ENCODE measurements around the gene MGRN1.

MGRN1 gene

GRCh38 chr16:4675864-4676786 lies 51.5 kb downstream of the MGRN1 start:
- H3K4me1 ChIP-seq (ENCODE audit: insufficient read depth, low read length), result no peaks in the 10 kb centered on the region
- H3K9ac ChIP-seq (ENCODE audit: low read depth, low read length), result no peak overlapping the region; the same call in 1 of the 2 replicates
- H3K4me3 ChIP-seq (ENCODE audit: low read length), result no peak overlapping the region
- H3K9me3 ChIP-seq (ENCODE audit: insufficient read depth, low read depth, low read length), result no peaks in the 10 kb centered on the region
- no peak overlapping the region for H3K27ac ChIP-seq (ENCODE audit: low read length)
- H3K27me3 ChIP-seq (ENCODE audit: insufficient read depth, low read length), result no peaks in the 10 kb centered on the region
- H3K36me3 ChIP-seq (ENCODE audit: insufficient read depth, low read depth, low read length), result peaks cover 30% of the 10 kb centered on the region

GRCh38 chr16:4676831-4677230 lies 52.2 kb downstream of the MGRN1 start:
- H3K27me3 ChIP-seq (ENCODE audit: insufficient read depth, low read length), result no peaks in the 10 kb centered on the region
- no peaks in the 10 kb centered on the region for H3K4me1 ChIP-seq (ENCODE audit: insufficient read depth, low read length)
- no peak overlapping the region for H3K27ac ChIP-seq (ENCODE audit: low read length)
- no peaks in the 10 kb centered on the region for H3K9me3 ChIP-seq (ENCODE audit: insufficient read depth, low read depth, low read length)
- no peak overlapping the region for H3K4me3 ChIP-seq (ENCODE audit: low read length)
- no peak overlapping the region for H3K9ac ChIP-seq (ENCODE audit: low read depth, low read length)
- H3K36me3 ChIP-seq (ENCODE audit: insufficient read depth, low read depth, low read length), result peaks cover 25% of the 10 kb centered on the region

DNA sequence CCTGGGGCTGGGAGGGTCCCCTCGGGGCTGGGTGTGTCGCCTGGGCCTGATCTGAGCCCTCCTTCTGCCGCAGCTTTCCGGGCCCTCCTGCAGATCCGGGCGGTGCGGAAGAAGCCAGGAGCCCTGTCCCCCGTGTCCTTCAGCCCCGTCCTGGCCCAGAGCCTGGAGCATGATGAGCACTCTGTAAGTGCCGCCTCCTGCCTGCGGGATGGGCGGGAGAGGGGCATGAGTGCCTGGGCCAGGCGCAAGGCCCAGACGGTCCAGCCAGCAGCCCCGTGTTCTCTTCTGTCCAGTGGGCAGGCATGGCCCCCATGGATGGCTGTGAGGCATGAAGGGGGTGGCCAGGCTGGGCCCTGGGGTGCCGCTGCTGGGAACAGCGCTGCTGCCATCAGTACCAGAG lies 52.8 kb downstream of the MGRN1 start:
- Histone ChIP-seq H3K36me3 (ENCODE audit: insufficient read depth, low read depth, low read length) (peaks cover 22% of the 10 kb centered on the region), H3K9ac (ENCODE audit: low read depth, low read length) (no peak overlapping the region), H3K4me3 (ENCODE audit: low read length) (no peak overlapping the region), H3K27me3 (ENCODE audit: insufficient read depth, low read length) (no peaks in the 10 kb centered on the region), H3K9me3 (ENCODE audit: insufficient read depth, low read depth, low read length) (no peaks in the 10 kb centered on the region), H3K4me1 (ENCODE audit: insufficient read depth, low read length) (no peaks in the 10 kb centered on the region), H3K27ac (ENCODE audit: low read length) (no peak overlapping the region)

GRCh38 chr16:4677994-4678393 lies 53.4 kb downstream of the MGRN1 start:
- peaks cover 18% of the 10 kb centered on the region; the same call in 1 of the 2 replicates for H3K36me3 ChIP-seq (ENCODE audit: insufficient read depth, low read depth, low read length)
- no peak overlapping the region for H3K4me3 ChIP-seq (ENCODE audit: low read length)
- H3K27ac ChIP-seq (ENCODE audit: low read length), result no peak overlapping the region
- H3K4me1 ChIP-seq (ENCODE audit: insufficient read depth, low read length), result no peaks in the 10 kb centered on the region
- no peak overlapping the region for H3K9ac ChIP-seq (ENCODE audit: low read depth, low read length)
- no peaks in the 10 kb centered on the region for H3K27me3 ChIP-seq (ENCODE audit: insufficient read depth, low read length)
- H3K9me3 ChIP-seq (ENCODE audit: insufficient read depth, low read depth, low read length), result no peaks in the 10 kb centered on the region

GRCh38 chr16:4678596-4678995 lies 54.0 kb downstream of the MGRN1 start:
- no peaks in the 10 kb centered on the region for H3K9me3 ChIP-seq (ENCODE audit: insufficient read depth, low read depth, low read length)
- no peak overlapping the region for H3K9ac ChIP-seq (ENCODE audit: low read depth, low read length)
- no peaks in the 10 kb centered on the region for H3K27me3 ChIP-seq (ENCODE audit: insufficient read depth, low read length)
- H3K4me1 ChIP-seq (ENCODE audit: insufficient read depth, low read length), result no peaks in the 10 kb centered on the region
- H3K4me3 ChIP-seq (ENCODE audit: low read length), result no peak overlapping the region
- H3K36me3 ChIP-seq (ENCODE audit: insufficient read depth, low read depth, low read length), result peaks cover 19% of the 10 kb centered on the region; the same call in 1 of the 2 replicates
- no peak overlapping the region for H3K27ac ChIP-seq (ENCODE audit: low read length)

GRCh38 chr16:4679156-4679849 lies 54.7 kb downstream of the MGRN1 start:
- no peaks in the 10 kb centered on the region for H3K9me3 ChIP-seq (ENCODE audit: insufficient read depth, low read depth, low read length)
- H3K9ac ChIP-seq (ENCODE audit: low read depth, low read length), result no peak overlapping the region
- H3K4me1 ChIP-seq (ENCODE audit: insufficient read depth, low read length), result no peaks in the 10 kb centered on the region
- no peak overlapping the region for H3K27ac ChIP-seq (ENCODE audit: low read length)
- H3K4me3 ChIP-seq (ENCODE audit: low read length), result no peak overlapping the region
- H3K27me3 ChIP-seq (ENCODE audit: insufficient read depth, low read length), result no peaks in the 10 kb centered on the region
- peaks cover 25% of the 10 kb centered on the region; the same call in 1 of the 2 replicates for H3K36me3 ChIP-seq (ENCODE audit: insufficient read depth, low read depth, low read length)

- H3K4me3 ChIP-seq (ENCODE audit: low read length), result no peak overlapping the region
- no peak overlapping the region for H3K27ac ChIP-seq (ENCODE audit: low read length)
- peaks cover 32% of the 10 kb centered on the region; the same call in 1 of the 2 replicates for H3K36me3 ChIP-seq (ENCODE audit: insufficient read depth, low read depth, low read length)
- no peaks in the 10 kb centered on the region for H3K27me3 ChIP-seq (ENCODE audit: insufficient read depth, low read length)
- H3K9ac ChIP-seq (ENCODE audit: low read depth, low read length), result no peak overlapping the region
- no peaks in the 10 kb centered on the region for H3K9me3 ChIP-seq (ENCODE audit: insufficient read depth, low read depth, low read length)
- H3K4me1 ChIP-seq (ENCODE audit: insufficient read depth, low read length), result no peaks in the 10 kb centered on the region
Observed at GRCh38 chr16:4679850-4680636, 55.4 kb downstream of the MGRN1 start.

DNA sequence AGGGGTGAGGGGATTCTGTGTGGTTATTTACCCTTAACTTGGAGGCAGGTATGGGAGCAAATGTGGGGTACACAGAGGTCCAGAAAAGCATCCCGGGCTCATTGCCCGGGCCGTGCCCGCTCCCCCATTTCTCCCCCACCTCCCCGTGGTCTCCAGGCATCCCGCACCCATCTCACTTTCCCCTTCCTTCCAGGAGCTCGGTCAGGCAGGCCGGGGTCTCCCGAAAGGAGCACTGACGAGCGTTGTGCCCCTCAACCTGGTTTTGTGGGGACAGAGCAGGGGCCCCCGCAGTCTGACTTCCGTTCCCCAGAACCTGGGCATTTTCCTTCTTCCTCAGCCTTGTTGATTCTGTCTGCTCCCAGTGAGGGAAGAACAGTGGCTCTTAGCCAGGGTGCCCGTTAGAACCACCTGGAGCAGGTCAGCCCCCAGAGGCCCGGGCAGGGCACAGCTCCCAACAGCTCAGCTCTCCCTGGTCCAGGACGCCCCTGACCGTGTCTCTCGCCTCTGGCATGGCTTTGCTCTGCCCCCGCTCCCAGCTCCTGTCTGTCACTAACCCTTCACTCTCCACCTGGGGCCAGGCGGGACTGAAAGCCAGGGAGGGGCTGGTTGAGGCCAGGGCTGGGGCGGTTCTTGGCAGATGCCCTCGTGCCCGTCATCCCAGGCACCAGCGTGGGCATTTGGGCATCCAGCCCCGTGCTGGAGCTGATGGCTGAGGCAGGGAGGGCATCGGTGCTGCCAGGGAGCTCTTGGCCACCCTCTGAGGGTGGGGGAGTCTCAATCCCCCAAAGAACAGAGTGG lies 56.2 kb downstream of the MGRN1 start:
- Histone ChIP-seq H3K36me3 (ENCODE audit: insufficient read depth, low read depth, low read length) (peaks cover 35% of the 10 kb centered on the region; the same call in 1 of the 2 replicates), H3K4me3 (ENCODE audit: low read length) (no peak overlapping the region), H3K4me1 (ENCODE audit: insufficient read depth, low read length) (no peaks in the 10 kb centered on the region), H3K9ac (ENCODE audit: low read depth, low read length) (no peak overlapping the region), H3K27me3 (ENCODE audit: insufficient read depth, low read length) (no peaks in the 10 kb centered on the region), H3K27ac (ENCODE audit: low read length) (no peak overlapping the region), H3K9me3 (ENCODE audit: insufficient read depth, low read depth, low read length) (no peaks in the 10 kb centered on the region)

- no peaks in the 10 kb centered on the region for H3K9me3 ChIP-seq (ENCODE audit: insufficient read depth, low read depth, low read length)
Observed at GRCh38 chr16:4681471-4682083, 57.0 kb downstream of the MGRN1 start.

DNA sequence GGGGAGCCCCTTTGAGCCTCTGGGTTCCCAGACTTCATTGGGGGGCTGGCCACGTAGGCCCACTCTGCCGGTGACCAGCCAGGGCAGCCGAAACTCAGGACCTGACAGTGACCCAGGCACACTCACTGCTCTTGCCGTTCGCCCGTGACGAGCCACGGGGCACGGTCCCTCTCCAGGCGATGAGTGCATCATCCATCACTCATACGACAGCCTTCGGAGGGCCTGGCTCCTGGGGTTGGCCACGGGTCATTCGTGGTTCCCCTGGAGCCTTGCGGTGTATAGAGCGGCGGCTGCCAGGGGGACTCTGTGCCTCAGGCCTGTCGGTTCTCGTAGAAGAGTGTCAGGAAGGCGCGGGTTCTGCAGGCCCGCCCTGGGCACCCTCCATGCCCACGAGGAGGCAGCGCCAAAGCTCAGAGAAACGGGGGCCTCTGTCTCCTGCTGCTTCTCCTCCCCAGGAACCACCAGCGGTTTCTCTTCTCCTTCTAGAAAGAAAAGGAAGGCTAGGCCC lies 57.5 kb downstream of the MGRN1 start:
- Histone ChIP-seq H3K9ac (ENCODE audit: low read depth, low read length) (no peak overlapping the region), H3K4me1 (ENCODE audit: insufficient read depth, low read length) (no peaks in the 10 kb centered on the region), H3K27ac (ENCODE audit: low read length) (no peak overlapping the region), H3K36me3 (ENCODE audit: insufficient read depth, low read depth, low read length) (peaks cover 28% of the 10 kb centered on the region; the same call in 1 of the 2 replicates), H3K9me3 (ENCODE audit: insufficient read depth, low read depth, low read length) (no peaks in the 10 kb centered on the region), H3K4me3 (ENCODE audit: low read length) (no peak overlapping the region), H3K27me3 (ENCODE audit: insufficient read depth, low read length) (no peaks in the 10 kb centered on the region)

More at GRCh38 chr16:4681471-4682083, 57.0 kb downstream of the MGRN1 start:
- Histone ChIP-seq H3K9ac (ENCODE audit: low read depth, low read length) (no peak overlapping the region), H3K27ac (ENCODE audit: low read length) (no peak overlapping the region), H3K4me3 (ENCODE audit: low read length) (no peak overlapping the region), H3K36me3 (ENCODE audit: insufficient read depth, low read depth, low read length) (peaks cover 34% of the 10 kb centered on the region; the same call in 1 of the 2 replicates), H3K4me1 (ENCODE audit: insufficient read depth, low read length) (no peaks in the 10 kb centered on the region), H3K27me3 (ENCODE audit: insufficient read depth, low read length) (no peaks in the 10 kb centered on the region)
